ENCODE measurements around the gene INPP5D.
"Not testable (repeated sequence)": the region's sequence is repeated elsewhere in the genome, so short reads cannot be mapped to it uniquely, and the experiment has no call there.

Gene INPP5D

DNA sequence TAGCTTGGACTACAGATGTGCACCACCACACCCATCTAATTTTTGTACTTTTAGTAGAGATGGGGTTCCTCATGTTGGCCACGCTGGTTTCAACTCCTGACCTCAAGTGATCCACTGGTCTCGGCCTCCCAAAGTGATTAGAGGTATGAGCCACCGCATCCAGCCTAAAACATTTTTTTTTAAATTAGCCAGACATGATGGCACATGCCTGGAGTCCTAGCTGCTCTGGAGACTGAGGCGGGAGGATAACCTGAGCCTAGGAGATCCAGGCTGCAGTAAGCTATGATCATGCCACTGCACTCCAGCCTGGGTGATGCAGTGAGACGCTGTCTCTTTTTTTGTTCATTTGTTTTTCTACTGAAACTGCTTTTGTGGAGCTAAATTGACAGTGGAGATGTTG lies 126.7 kb downstream of the INPP5D start:
- DNase-seq (ENCODE audit: insufficient read length, low spot score) = no peak
- TF ChIP-seq POLR2A (IDR thresholded peaks at IDR 0.05; ENCODE audit: low read depth, low read length) = no peak
- FAIRE-seq = no peak

DNA sequence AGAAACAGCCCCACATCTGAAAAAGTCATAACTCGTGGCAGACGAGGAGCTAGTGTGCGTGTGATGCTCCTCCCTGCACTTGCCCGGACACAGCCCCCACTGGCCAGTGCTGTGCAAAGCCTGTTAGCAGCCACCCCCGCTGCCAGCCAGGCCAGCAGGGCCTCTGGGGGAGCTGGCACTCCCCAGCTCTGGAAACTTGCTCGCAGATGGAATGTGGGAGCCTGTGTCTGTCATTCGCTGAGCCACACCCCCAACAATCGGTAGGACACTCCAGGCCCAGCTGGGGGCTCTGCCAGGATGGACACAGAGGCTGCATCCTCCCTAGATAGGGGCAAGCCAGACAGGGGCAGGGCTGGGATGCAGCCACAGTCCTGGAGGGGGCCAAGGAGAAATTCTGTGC lies 128.9 kb downstream of the INPP5D start:
- TF ChIP-seq POLR2A (IDR thresholded peaks at IDR 0.05; ENCODE audit: low read depth, low read length) = no peak
- no peak for DNase-seq (ENCODE audit: insufficient read length, low spot score)
- FAIRE-seq = no peak

DNA sequence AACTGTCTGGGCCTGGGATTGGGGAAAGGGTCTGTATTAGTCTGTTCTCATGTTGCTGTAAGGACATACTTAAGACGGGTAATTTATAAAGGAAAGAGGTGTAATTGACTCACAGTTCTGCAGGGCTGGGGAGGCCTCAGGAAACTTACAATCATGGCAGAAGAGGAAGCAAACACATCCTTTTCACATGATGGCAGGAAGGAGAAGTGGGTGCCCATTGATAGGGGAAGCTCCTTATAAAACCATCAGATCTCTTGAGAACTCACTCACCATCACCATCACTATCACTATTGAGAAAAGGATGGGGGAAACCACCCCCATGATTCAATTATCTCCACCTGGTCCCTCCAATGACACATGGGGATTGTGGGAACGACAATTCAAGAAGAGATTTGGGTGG lies 130.9 kb downstream of the INPP5D start:
- not testable (repeated sequence) for FAIRE-seq; DNase-seq (ENCODE audit: insufficient read length, low spot score)

- FAIRE-seq (no peak), DNase-seq (ENCODE audit: insufficient read length, low spot score) (no peak)
- TF ChIP-seq POLR2A (IDR thresholded peaks at IDR 0.05; ENCODE audit: low read depth, low read length) = no peak
These were observed 133.6 kb downstream of the INPP5D start for GRCh38 chr2:233193738-233194137.

DNA sequence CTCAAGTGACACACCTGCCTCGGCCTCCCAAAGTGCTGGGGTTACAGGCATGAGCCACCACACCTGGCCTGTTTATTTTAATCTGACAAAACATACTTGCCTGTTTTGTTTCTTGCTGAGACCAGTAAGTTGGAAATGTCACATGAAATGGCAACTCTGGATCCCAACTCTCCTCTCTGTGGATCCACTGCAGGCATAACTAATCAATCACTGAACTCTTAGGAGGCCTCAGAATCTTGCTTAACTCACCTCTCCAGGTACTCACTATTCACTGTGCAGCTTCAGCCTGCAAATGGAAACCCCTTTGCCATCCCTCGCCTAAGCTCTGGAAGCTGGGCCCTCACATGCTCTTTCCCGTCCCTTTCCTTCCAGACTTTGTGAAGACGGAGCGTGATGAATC lies 134.9 kb downstream of the INPP5D start:
- no peak for DNase-seq (ENCODE audit: insufficient read length, low spot score)
- no peak for FAIRE-seq
- no peak for TF ChIP-seq POLR2A (IDR thresholded peaks at IDR 0.05; ENCODE audit: low read depth, low read length)

- DNase-seq (ENCODE audit: insufficient read length, low spot score) = no peak
- TF ChIP-seq POLR2A (IDR thresholded peaks at IDR 0.05; ENCODE audit: low read depth, low read length) = no peak
- no peak for FAIRE-seq
These were observed 136.9 kb downstream of the INPP5D start for GRCh38 chr2:233197022-233197421.

- FAIRE-seq (no peak), DNase-seq (ENCODE audit: insufficient read length, low spot score) (no peak)
- no peak for TF ChIP-seq POLR2A (IDR thresholded peaks at IDR 0.05; ENCODE audit: low read depth, low read length)
These were observed 137.9 kb downstream of the INPP5D start for GRCh38 chr2:233198026-233198425.

DNA sequence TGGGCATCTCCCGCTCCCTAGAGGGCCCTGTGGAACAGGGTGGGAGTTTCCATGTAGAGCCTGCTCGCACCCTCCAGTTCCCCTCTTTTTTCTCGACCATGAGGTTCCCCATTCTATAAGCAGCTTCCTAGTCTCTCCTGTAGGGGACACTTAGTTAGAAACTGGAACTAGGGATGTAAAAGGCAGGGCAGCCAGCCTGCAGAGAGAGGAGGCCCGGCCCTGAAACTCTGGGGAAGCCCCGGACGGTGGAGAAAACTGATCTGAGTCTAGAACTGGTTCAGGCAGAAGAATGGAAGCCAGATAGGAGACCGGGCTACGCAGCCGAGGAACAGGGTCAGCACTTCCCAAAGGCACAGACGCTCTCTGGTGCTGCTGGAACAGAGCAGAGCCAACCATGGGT lies 139.7 kb downstream of the INPP5D start:
- no peak for DNase-seq (ENCODE audit: insufficient read length, low spot score)
- no peak for FAIRE-seq

GRCh38 chr2:233200790-233201189 lies 140.6 kb downstream of the INPP5D start:
- FAIRE-seq; DNase-seq (ENCODE audit: insufficient read length, low spot score): not testable (repeated sequence)

More for the DNA sequence above, 139.7 kb downstream of the INPP5D start:
- TF ChIP-seq POLR2A (IDR thresholded peaks at IDR 0.05; ENCODE audit: low read depth, low read length) = no peak

DNA sequence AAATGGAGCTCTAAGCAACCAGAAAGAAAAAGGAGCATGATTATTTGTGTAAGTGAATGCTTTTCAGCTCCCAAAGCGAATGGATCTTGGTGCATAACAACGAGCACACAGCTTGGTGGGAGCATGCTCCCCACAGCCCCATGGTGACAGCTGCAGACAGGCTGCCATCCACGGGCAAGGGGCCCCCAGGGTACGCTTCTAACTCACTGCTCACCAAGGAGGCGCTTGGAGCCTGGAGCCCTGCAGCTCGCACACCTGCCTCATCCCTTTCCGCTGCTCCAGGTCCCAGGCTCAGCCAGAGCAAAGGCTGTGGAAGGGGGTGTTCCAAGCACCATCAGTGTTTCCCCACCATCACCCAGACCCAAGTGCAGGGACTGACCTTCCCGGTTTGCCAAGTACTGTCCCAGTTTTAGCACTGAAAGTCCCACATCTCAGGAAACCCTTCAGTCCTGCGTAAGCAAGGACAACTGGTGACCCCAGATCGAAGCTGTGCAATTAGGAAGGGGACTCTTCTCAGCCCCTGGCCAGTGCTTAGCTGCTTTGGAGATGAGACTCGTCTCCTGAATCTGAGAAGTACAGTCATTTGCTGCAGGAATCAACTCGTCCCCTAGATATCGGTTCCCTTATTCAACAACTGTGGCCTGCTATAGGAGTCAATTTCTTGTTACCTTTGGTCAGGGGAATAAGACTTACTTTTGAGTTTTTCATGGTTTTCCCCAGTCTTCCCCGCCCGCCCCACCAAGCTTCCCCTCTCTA lies 141.3 kb downstream of the INPP5D start:
- FAIRE-seq = no peak
- DNase-seq (ENCODE audit: insufficient read length, low spot score) = no peak
- TF ChIP-seq POLR2A (IDR thresholded peaks at IDR 0.05; ENCODE audit: low read depth, low read length) = no peak

GRCh38 chr2:233202531-233202944 lies 142.4 kb downstream of the INPP5D start:
- DNase-seq (ENCODE audit: insufficient read length, low spot score) (no peak), FAIRE-seq (no peak)
- no peak for TF ChIP-seq POLR2A (IDR thresholded peaks at IDR 0.05; ENCODE audit: low read depth, low read length)

DNA sequence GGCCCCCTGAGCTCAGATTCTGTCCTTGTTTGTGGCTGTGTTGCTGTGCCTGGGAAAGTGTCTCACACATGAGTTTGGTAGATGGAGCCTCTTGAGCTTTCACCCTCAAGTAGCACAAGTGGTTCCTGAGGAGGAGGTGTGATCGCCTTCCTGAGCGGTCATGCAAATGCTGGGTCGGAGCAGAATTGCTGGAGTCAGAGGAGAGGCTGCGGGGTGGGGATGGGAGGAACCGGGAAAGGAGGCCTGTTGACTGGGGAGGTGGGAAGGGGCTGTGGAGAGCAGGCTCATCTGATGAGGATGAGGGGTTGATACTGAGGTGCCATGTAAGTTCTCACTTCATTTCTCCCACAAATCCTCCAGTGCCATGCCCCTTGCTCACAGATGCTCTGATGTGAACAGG lies 142.9 kb downstream of the INPP5D start:
- no peak for TF ChIP-seq POLR2A (IDR thresholded peaks at IDR 0.05; ENCODE audit: low read depth, low read length)
- DNase-seq (ENCODE audit: insufficient read length, low spot score) (no peak), FAIRE-seq (no peak)

DNA sequence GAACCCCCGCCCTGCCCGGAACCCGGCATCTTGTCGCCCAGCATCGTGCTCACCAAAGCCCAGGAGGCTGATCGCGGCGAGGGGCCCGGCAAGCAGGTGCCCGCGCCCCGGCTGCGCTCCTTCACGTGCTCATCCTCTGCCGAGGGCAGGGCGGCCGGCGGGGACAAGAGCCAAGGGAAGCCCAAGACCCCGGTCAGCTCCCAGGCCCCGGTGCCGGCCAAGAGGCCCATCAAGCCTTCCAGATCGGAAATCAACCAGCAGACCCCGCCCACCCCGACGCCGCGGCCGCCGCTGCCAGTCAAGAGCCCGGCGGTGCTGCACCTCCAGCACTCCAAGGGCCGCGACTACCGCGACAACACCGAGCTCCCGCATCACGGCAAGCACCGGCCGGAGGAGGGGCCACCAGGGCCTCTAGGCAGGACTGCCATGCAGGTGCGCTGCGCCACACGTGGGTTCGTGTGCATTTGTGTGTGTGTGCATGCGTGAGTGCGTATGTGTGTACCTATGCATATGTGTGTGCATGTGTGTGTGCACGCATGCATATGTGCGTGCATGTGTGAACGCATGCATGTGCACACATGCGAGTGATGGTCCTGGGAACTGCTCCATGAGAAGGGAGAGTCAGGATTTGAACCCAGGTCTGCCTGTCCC lies 144.3 kb downstream of the INPP5D start:
- no peak for TF ChIP-seq POLR2A (IDR thresholded peaks at IDR 0.05; ENCODE audit: low read depth, low read length)
- no peak for FAIRE-seq

DNA sequence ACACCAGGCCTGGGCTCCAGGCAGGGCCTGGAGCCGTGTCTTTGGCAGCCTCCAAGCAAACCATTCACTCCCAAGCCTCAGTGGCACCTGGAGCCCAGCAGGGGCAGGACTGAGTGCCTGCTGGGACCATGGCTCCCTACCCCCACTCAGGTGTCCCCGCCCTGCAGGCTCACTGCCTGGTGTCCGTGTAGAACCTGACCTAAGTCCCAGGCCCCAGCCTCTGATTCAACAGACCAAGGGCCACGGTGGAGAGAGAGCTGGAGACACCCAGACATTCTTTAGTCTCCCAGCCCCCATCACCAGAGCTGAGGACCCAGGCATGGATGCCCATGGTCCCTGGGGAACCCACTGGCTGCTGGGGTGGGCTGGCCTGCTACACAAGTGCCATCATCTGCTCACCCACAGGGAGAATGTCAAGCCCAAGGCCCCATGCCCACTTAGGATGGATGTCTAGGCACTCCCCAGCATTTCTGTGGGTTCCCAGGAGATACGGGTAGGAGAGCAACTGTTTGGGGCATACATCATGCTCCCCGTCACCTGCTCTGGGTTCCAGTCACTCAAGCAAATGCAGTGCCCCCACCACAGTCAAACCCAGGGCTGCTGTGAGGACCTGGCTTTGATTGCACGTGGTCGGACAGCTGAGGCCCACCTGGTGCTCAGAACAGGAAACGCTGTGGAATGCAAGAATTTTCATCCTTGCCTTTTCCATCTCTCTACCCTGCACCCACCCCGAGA lies 148.4 kb downstream of the INPP5D start:
- peak; percentile 75 for DNase-seq (ENCODE audit: insufficient read length, low spot score)
- no peak for FAIRE-seq
- no peak for TF ChIP-seq POLR2A (IDR thresholded peaks at IDR 0.05; ENCODE audit: low read depth, low read length)

More for the DNA sequence above, 144.3 kb downstream of the INPP5D start:
- DNase-seq (ENCODE audit: insufficient read length, low spot score) = no peak

Measured in H54 (cell line).